IMR-90 (cell line): ENCODE data around the gene FLRT3. TPM values are rescaled to one million over a fixed set of nuclear protein-coding genes. Genes with fewer than 3 reads are reported as not detected.

Experiments used
- ATAC-seq: fragments of 200-7000 bp; cut with Tn5 transposase; 2 replicates; pipeline ENCODE4 v1.9.1; 2020; ENCODE audit warnings: low read depth, mild to moderate bottlenecking, moderate library complexity
- BruUV-seq: library from RNA; stranded (reverse); fragments of 400-500 nt; replicated peaks from 2 replicates; lab custom pipeline; 2021; lab: Mats Ljungman, UMichigan
- CTCF ChIA-PET: fragments of 300-600 bp; formaldehyde crosslinking; extraction: SDS; loops from one replicate; lab custom pipeline; 2021; ENCODE audit warnings: antibody characterized with exemption; lab: Yijun Ruan, JAX
- POLR2A ChIA-PET: fragments of 300-600 bp; sonication (Branson Sonifier 250); formaldehyde crosslinking; loops from one replicate; lab custom pipeline; 2022; ENCODE audit warnings: antibody characterized with exemption; ENCODE audit not compliant: unreplicated experiment; lab: Charles Lee
- DNase-seq: peaks from one replicate; pipeline ENCODE4 v3.0.0; 2013
- H2AFZ ChIP-seq: replicated peaks from 2 replicates; pipeline ENCODE3; 2013; ENCODE audit warnings: low read length, mild to moderate bottlenecking; ENCODE audit not compliant: poor library complexity
- H2AK5ac ChIP-seq: 2 replicates; pipeline ENCODE4 v1.6.1; 2013; ENCODE audit warnings: low read depth, low read length, inconsistent platforms
- H2AK9ac ChIP-seq: replicated peaks from 2 replicates; pipeline ENCODE3; 2013; ENCODE audit warnings: mild to moderate bottlenecking, low read depth, low read length, moderate library complexity; ENCODE audit not compliant: poor library complexity
- H2BK120ac ChIP-seq: 2 replicates; pipeline ENCODE4 v1.6.1; 2013; ENCODE audit warnings: low read depth, low read length, inconsistent platforms
- H2BK15ac ChIP-seq: 3 replicates; pipeline ENCODE4 v1.6.1; 2013; ENCODE audit warnings: low read depth, low read length, inconsistent platforms
- H2BK20ac ChIP-seq: 2 replicates; pipeline ENCODE4 v1.6.1; 2013; ENCODE audit warnings: low read depth, mild to moderate bottlenecking, inconsistent platforms, low read length, moderate library complexity
- H2BK5ac ChIP-seq: 2 replicates; pipeline ENCODE4 v1.6.1; 2013; ENCODE audit warnings: mild to moderate bottlenecking, low read depth, low read length, inconsistent platforms; ENCODE audit not compliant: poor library complexity, severe bottlenecking
- H3K14ac ChIP-seq: replicated peaks from 2 replicates; pipeline ENCODE4 v1.6.1; 2013; ENCODE audit warnings: low read depth, low read length, inconsistent platforms
- H3K18ac ChIP-seq: 2 replicates; pipeline ENCODE4 v1.6.1; 2013; ENCODE audit warnings: low read depth, low read length, control low read depth
- H3K23ac ChIP-seq: 2 replicates; pipeline ENCODE4 v1.6.1; 2013; ENCODE audit warnings: low read depth, low read length, inconsistent platforms
- H3K27ac ChIP-seq: 2 replicates; pipeline ENCODE4 v1.5.1; 2013; ENCODE audit warnings: mild to moderate bottlenecking, control low read depth, low read length; ENCODE audit not compliant: insufficient read depth
- H3K27me3 ChIP-seq: 2 replicates; pipeline ENCODE4 v1.6.1; 2013; ENCODE audit warnings: low read length; ENCODE audit not compliant: control insufficient read depth, insufficient read depth
- H3K36me3 ChIP-seq: 2 replicates; pipeline ENCODE4 v1.6.1; 2013; ENCODE audit warnings: low read length, mixed read lengths; ENCODE audit not compliant: control insufficient read depth, insufficient read depth
- H3K4ac ChIP-seq: 2 replicates; pipeline ENCODE4 v1.6.1; 2013; ENCODE audit warnings: low read depth, low read length, inconsistent platforms
- H3K4me1 ChIP-seq: 2 replicates; pipeline ENCODE4 v1.6.1; 2013; ENCODE audit warnings: low read length, mixed read lengths; ENCODE audit not compliant: control insufficient read depth, insufficient read depth
- H3K4me2 ChIP-seq: 2 replicates; pipeline ENCODE4 v1.6.1; 2013; ENCODE audit warnings: low read depth, mild to moderate bottlenecking, control low read depth, low read length, moderate library complexity
- H3K4me3 ChIP-seq: 2 replicates; pipeline ENCODE4 v1.5.1; 2013; ENCODE audit warnings: low read depth, mild to moderate bottlenecking, control low read depth, low read length, moderate library complexity; ENCODE audit not compliant: insufficient read depth
- H3K56ac ChIP-seq: 2 replicates; pipeline ENCODE4 v1.6.1; 2013; ENCODE audit warnings: low read length, inconsistent platforms; ENCODE audit not compliant: insufficient read depth; ENCODE audit errors: extremely low read depth
- H3K79me1 ChIP-seq, 2 experiments: 2 replicates each; pipeline ENCODE4 v1.6.1; 2013; ENCODE audit warnings: low read length in 2 of 2, inconsistent platforms in 1 of 2, low read depth in 1 of 2
- H3K9ac ChIP-seq: 2 replicates; pipeline ENCODE4 v1.6.1; 2013; ENCODE audit warnings: low read depth, low read length, control low read depth
- H3K9me1 ChIP-seq: 2 replicates; pipeline ENCODE4 v1.6.1; 2013; ENCODE audit warnings: low read length, inconsistent platforms; ENCODE audit not compliant: insufficient read depth
- H3K9me3 ChIP-seq: 2 replicates; pipeline ENCODE4 v1.6.1; 2013; ENCODE audit warnings: low read length; ENCODE audit not compliant: control insufficient read depth, insufficient read depth
- H4K20me1 ChIP-seq: 2 replicates; pipeline ENCODE4 v1.6.1; 2013; ENCODE audit warnings: low read length, inconsistent platforms; ENCODE audit not compliant: insufficient read depth
- H4K5ac ChIP-seq: 2 replicates; pipeline ENCODE4 v1.6.1; 2013; ENCODE audit warnings: mild to moderate bottlenecking, low read depth, low read length, control low read depth
- H4K8ac ChIP-seq, 2 experiments: 2 replicates each; pipeline ENCODE4 v1.6.1; 2013; ENCODE audit warnings: low read depth in 2 of 2, low read length in 2 of 2, control low read depth in 1 of 2, inconsistent platforms in 1 of 2
- H4K91ac ChIP-seq: 2 replicates; pipeline ENCODE4 v1.6.1; 2013; ENCODE audit warnings: low read depth, low read length, inconsistent platforms; ENCODE audit not compliant: insufficient read depth
- BHLHE40 ChIP-seq: fragments of 150-350 bp; IDR thresholded peaks from 2 replicates; pipeline ENCODE4 v1.6.1; 2016; ENCODE audit warnings: mild to moderate bottlenecking, low read depth, low read length
- ELK1 ChIP-seq: fragments of 150-350 bp; IDR thresholded peaks from 2 replicates; pipeline ENCODE4 v1.6.1; 2016; ENCODE audit warnings: low read depth, mild to moderate bottlenecking, low read length, moderate library complexity, borderline replicate concordance
- FOS ChIP-seq: fragments of 150-350 bp; IDR thresholded peaks from 2 replicates; pipeline ENCODE4 v1.6.1; 2016; ENCODE audit warnings: low read depth, low read length
- MAFK ChIP-seq: IDR thresholded peaks from 2 replicates; pipeline ENCODE4 v1.6.1; 2012; ENCODE audit warnings: low read depth, low read length, improper control_type of control experiment
- MXI1 ChIP-seq: IDR thresholded peaks from 2 replicates; pipeline ENCODE4 v1.6.1; 2012; ENCODE audit warnings: low read depth, mild to moderate bottlenecking, low read length, moderate library complexity, borderline replicate concordance
- NFE2L2 ChIP-seq: fragments of 150-350 bp; IDR thresholded peaks from 2 replicates; pipeline ENCODE4 v1.6.1; 2016; ENCODE audit warnings: low read depth, mild to moderate bottlenecking, low read length
- RAD21 ChIP-seq: IDR thresholded peaks from 2 replicates; pipeline ENCODE4 v1.6.1; 2012; ENCODE audit warnings: low read length, improper control_type of control experiment
- RCOR1 ChIP-seq: IDR thresholded peaks from 2 replicates; pipeline ENCODE4 v1.6.1; 2012; ENCODE audit warnings: mild to moderate bottlenecking, low read length, improper control_type of control experiment; ENCODE audit not compliant: insufficient replicate concordance
- RFX5 ChIP-seq: IDR thresholded peaks from 2 replicates; pipeline ENCODE4 v1.8.0; 2012; ENCODE audit warnings: low read depth, mild to moderate bottlenecking, low read length, moderate library complexity
- SMC3 ChIP-seq: fragments of 150-350 bp; IDR thresholded peaks from 2 replicates; pipeline ENCODE4 v1.6.1; 2016; ENCODE audit warnings: low read depth, mild to moderate bottlenecking, antibody characterized with exemption, low read length, moderate library complexity
- WGBS, 2 experiments: methylation state at CpG; one replicate each; pipeline versions ENCODE4 v1.1.5 to v1.1.7; 2013; ENCODE audit warnings: missing lambda C conversion rate in 2 of 2; ENCODE audit not compliant: insufficient read length in 1 of 2; ENCODE audit errors: extremely low coverage in 2 of 2; 5-methylcytosine and 5-hydroxymethylcytosine counted together
- dilution Hi-C: fragments of 300-500 bp; cut with HindIII; formaldehyde crosslinking; loops from one replicate; pipeline ENCODE4 v1.14.3; 2018; ENCODE audit warnings: low sequenced_read_pairs; ENCODE audit not compliant: unreplicated experiment
- in situ Hi-C: fragments of 300-500 bp; cut with MboI; formaldehyde crosslinking; loops from 3 replicates; pipeline ENCODE4 v1.14.3; 2019; ENCODE audit warnings: low sequenced_read_pairs, inconsistent platforms, mixed read lengths
- intact Hi-C: fragments of 100-400 bp; cut with micrococcal nuclease; formaldehyde crosslinking; loops from 2 replicates; pipeline ENCODE4 v1.10.0; 2022
- polyA plus RNA-seq, 3 experiments: library from polyadenylated mRNA; depleted of rRNA; stranded (reverse); fragments of >200 nt; gene quantifications; 2 replicates each; pipeline ENCODE4 v1.2.3, GENCODE V29; 2012; ENCODE audit warnings: low replicate concordance in 1 of 3
- total RNA-seq: library from RNA; depleted of rRNA; stranded (reverse); fragments of >200 nt; gene quantifications from 2 replicates; pipeline ENCODE4 v1.2.3, GENCODE V29; 2012
- TF ChIP-seq, protein P1 (sequence below): conservative IDR thresholded peaks from 2 replicates; pipeline ENCODE4 v1.5.1; 2012; ENCODE audit warnings: mild to moderate bottlenecking, low read depth, low read length, improper control_type of control experiment

Gene FLRT3
- total and polyA plus RNA-seq, 2 of the 4 experiments (the other 2 are of a cell fraction) = 1.8 to 6.6 TPM

- dilution Hi-C loops (no loop called here), intact Hi-C loops (loop anchor here (1.0 kb wide), 1 partner anchor 9 kb away; no protein-coding TSS in a partner anchor), in situ Hi-C loops (no loop called here)
- TF ChIP-seq RCOR1 (no peak), RFX5 (no peak), MAFK (no peak), ELK1 (no peak), SMC3 (no peak), FOS (no peak), NFE2L2 (no peak), BHLHE40 (no peak), RAD21 (no peak), MXI1 (no peak)
- TF ChIP-seq, protein P1, sequence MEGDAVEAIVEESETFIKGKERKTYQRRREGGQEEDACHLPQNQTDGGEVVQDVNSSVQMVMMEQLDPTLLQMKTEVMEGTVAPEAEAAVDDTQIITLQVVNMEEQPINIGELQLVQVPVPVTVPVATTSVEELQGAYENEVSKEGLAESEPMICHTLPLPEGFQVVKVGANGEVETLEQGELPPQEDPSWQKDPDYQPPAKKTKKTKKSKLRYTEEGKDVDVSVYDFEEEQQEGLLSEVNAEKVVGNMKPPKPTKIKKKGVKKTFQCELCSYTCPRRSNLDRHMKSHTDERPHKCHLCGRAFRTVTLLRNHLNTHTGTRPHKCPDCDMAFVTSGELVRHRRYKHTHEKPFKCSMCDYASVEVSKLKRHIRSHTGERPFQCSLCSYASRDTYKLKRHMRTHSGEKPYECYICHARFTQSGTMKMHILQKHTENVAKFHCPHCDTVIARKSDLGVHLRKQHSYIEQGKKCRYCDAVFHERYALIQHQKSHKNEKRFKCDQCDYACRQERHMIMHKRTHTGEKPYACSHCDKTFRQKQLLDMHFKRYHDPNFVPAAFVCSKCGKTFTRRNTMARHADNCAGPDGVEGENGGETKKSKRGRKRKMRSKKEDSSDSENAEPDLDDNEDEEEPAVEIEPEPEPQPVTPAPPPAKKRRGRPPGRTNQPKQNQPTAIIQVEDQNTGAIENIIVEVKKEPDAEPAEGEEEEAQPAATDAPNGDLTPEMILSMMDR = no peak
- H2AFZ ChIP-seq = no peak overlapping the region
- WGBS, 2 experiments = no CpG with 5 or more reads among the region's 4 CpGs
- H4K91ac ChIP-seq = no peak overlapping the region
- no peak overlapping the region for H3K56ac ChIP-seq
- H3K4ac ChIP-seq = no peak overlapping the region
- H2AK5ac ChIP-seq = no peak overlapping the region
- no peak overlapping the region for H3K4me3 ChIP-seq
- no peak overlapping the region for H3K27ac ChIP-seq
- H2BK20ac ChIP-seq = no peak overlapping the region
- H4K8ac ChIP-seq = no peak overlapping the region
- H3K9me1 ChIP-seq = no peaks in the 10 kb centered on the region
- H3K18ac ChIP-seq = no peak overlapping the region
- no peak overlapping the region for H3K14ac ChIP-seq
- no peak overlapping the region for H2BK5ac ChIP-seq
- H3K79me1 ChIP-seq = no peaks in the 10 kb centered on the region
- no peak overlapping the region for H2AK9ac ChIP-seq
- ATAC-seq = no peak
- BruUV-seq = no TSS peak
- H3K23ac ChIP-seq = no peak overlapping the region
- no peak overlapping the region for H3K4me2 ChIP-seq
- no peak overlapping the region for H2BK15ac ChIP-seq
- no peak overlapping the region for H2BK120ac ChIP-seq
- no peak overlapping the region for H4K5ac ChIP-seq
- H3K9me3 ChIP-seq = no peaks in the 10 kb centered on the region
- DNase-seq = no peak
- H3K36me3 ChIP-seq = no peaks in the 10 kb centered on the region
- H3K9ac ChIP-seq = no peak overlapping the region
- H4K20me1 ChIP-seq = no peaks in the 10 kb centered on the region
- ChIA-PET CTCF (no interaction called here), POLR2A (no interaction called here)
- H3K4me1 ChIP-seq = no peaks in the 10 kb centered on the region
- H3K27me3 ChIP-seq = no peaks in the 10 kb centered on the region
Measured at GRCh38 chr20:14299831-14300230, 37.6 kb downstream of the FLRT3 start.
